ENCODE data around the gene NBEA. TPM values are rescaled to one million over a fixed set of nuclear protein-coding genes. Genes with fewer than 3 reads are reported as not detected.
"Not testable (repeated sequence)": the region's sequence is repeated elsewhere in the genome, so short reads cannot be mapped to it uniquely, and the experiment has no call there.

Gene NBEA
- total RNA-seq, 5 donors from 2014 or later (not counting 1 experiment from before 2014, with no cell fraction given) = 1.3 to 8.7 (median 3.7) TPM

DNA sequence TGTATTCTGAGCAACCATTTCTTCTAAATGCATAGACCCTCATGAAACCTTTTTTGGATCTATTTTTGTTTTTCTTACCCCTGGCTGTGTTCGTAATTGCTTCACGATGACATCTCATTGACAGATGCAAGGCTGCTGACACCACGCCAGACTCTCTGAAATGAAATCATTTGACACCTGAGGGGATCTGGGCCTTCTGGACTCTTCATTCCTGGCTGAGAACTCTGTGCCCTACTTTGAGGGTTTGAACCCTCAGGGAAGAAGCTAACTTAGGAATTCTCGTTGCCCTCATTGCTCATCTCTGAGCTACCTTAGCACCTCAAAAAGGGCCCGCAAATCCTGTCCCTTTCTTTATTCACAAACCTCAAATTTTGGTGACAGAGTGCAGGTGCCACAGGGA lies 40.5 kb upstream of the NBEA start:
- ChIA-PET POLR2A (no interaction called here), CTCF (no interaction called here)
- Histone ChIP-seq H3K4me1 (ENCODE audit: control insufficient read depth in 1 of 2, extremely low read depth in 1 of 2, insufficient read depth in 2 of 2, low read length in 2 of 2) (no peaks in the 10 kb centered on the region), H3K4me3 (ENCODE audit: control insufficient read depth in 1 of 2, extremely low read depth in 1 of 2, low read length in 1 of 2) (no peak overlapping the region), H3K27me3 (replicated peaks in 1 of 2; ENCODE audit: control insufficient read depth in 2 of 2, extremely low read depth in 1 of 2, insufficient read depth in 2 of 2, low read length in 1 of 2) (no peaks in the 10 kb centered on the region), H3K9me3 (no peaks in the 10 kb centered on the region), H3K36me3 (ENCODE audit: control insufficient read depth in 2 of 2, extremely low read depth in 1 of 2, insufficient read depth in 1 of 2, low read length in 1 of 2) (no peaks in the 10 kb centered on the region), H3K27ac (ENCODE audit: low read length) (no peak overlapping the region)
- WGBS (ENCODE audit: insufficient coverage) = 54% methylated on average over 4 of the region's 5 CpGs
- Mint-ChIP-seq H3K4me1 (no peaks in the 10 kb centered on the region), H3K9me3 (no peaks in the 10 kb centered on the region), H3K27ac (no peak overlapping the region), H3K36me3 (no peaks in the 10 kb centered on the region), H3K4me3 (no peak overlapping the region), H3K27me3 (peaks cover 0 to 19% of the 10 kb centered on the region in 2 donors)
- DNase-seq = no peak
- ATAC-seq (replicated peaks in 1 of 4) = no peak

- Mint-ChIP-seq H3K36me3 (no peaks in the 10 kb centered on the region), H3K4me1 (no peaks in the 10 kb centered on the region), H3K27me3 (peaks cover 7 to 20% of the 10 kb centered on the region in 2 donors), H3K27ac (no peak overlapping the region), H3K4me3 (no peak overlapping the region), H3K9me3 (peaks cover 0 to 3% (median 0%) of the 10 kb centered on the region in 3 donors)
- H3K36me3 ChIP-seq (ENCODE audit: control insufficient read depth in 2 of 2, extremely low read depth in 1 of 2, insufficient read depth in 1 of 2, low read length in 1 of 2) = no peaks in the 10 kb centered on the region
- no peaks in the 10 kb centered on the region for H3K27me3 ChIP-seq (replicated peaks in 1 of 2; ENCODE audit: control insufficient read depth in 2 of 2, extremely low read depth in 1 of 2, insufficient read depth in 2 of 2, low read length in 1 of 2)
- H3K27ac ChIP-seq (ENCODE audit: low read length) = no peak overlapping the region
- H3K4me1 ChIP-seq (ENCODE audit: control insufficient read depth in 1 of 2, extremely low read depth in 1 of 2, insufficient read depth in 2 of 2, low read length in 2 of 2) = no peaks in the 10 kb centered on the region
- H3K4me3 ChIP-seq (ENCODE audit: control insufficient read depth in 1 of 2, extremely low read depth in 1 of 2, low read length in 1 of 2) = no peak overlapping the region
- no peak for DNase-seq
- no peak for ATAC-seq (replicated peaks in 1 of 4)
- H3K9me3 ChIP-seq = no peaks in the 10 kb centered on the region
- ChIA-PET CTCF (no interaction called here), POLR2A (no interaction called here)
- no CpG with 5 or more reads among the region's 2 CpGs for WGBS (ENCODE audit: insufficient coverage)
Measured at GRCh38 chr13:34911159-34911558, 30.9 kb upstream of the NBEA start.

DNA sequence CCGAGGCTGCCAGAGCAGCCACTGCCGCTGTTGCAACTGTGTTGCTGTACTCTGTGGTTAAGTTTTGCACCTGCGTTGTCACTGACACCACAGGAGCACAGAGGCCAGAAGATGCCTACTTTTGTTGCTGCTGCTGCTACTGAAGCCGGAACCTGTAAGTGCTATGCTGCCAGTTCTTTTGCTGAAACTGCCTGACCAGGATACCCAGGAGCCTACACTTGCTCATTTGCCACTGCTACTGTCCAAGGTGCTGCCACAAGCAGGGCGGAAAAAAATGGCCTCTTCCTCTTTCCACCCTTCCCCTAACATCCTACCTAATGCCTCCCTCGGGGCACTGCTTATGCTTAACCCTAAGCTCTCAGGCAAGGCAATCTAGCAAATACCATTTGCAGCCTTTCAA lies 29.0 kb upstream of the NBEA start:
- no peaks in the 10 kb centered on the region for H3K4me1 ChIP-seq (ENCODE audit: control insufficient read depth in 1 of 2, extremely low read depth in 1 of 2, insufficient read depth in 2 of 2, low read length in 2 of 2)
- H3K36me3 ChIP-seq (ENCODE audit: control insufficient read depth in 2 of 2, extremely low read depth in 1 of 2, insufficient read depth in 1 of 2, low read length in 1 of 2) = no peaks in the 10 kb centered on the region
- peaks cover 0 to 3% (median 0%) of the 10 kb centered on the region in 3 donors for H3K9me3 Mint-ChIP-seq
- no peak overlapping the region for H3K4me3 ChIP-seq (ENCODE audit: control insufficient read depth in 1 of 2, extremely low read depth in 1 of 2, low read length in 1 of 2)
- CTCF ChIA-PET = no interaction called here
- H3K36me3 Mint-ChIP-seq = no peaks in the 10 kb centered on the region
- peaks cover 7 to 27% of the 10 kb centered on the region in 2 donors for H3K27me3 Mint-ChIP-seq
- POLR2A ChIA-PET = no interaction called here
- no peak for ATAC-seq (replicated peaks in 1 of 4)
- H3K27me3 ChIP-seq (replicated peaks in 1 of 2; ENCODE audit: control insufficient read depth in 2 of 2, extremely low read depth in 1 of 2, insufficient read depth in 2 of 2, low read length in 1 of 2) = no peaks in the 10 kb centered on the region
- no peak overlapping the region for H3K4me3 Mint-ChIP-seq
- no peak overlapping the region for H3K27ac Mint-ChIP-seq
- no peaks in the 10 kb centered on the region for H3K4me1 Mint-ChIP-seq
- no peak overlapping the region for H3K27ac ChIP-seq (ENCODE audit: low read length)
- no peaks in the 10 kb centered on the region for H3K9me3 ChIP-seq
- WGBS (ENCODE audit: insufficient coverage) = 35% methylated on average over 6 of the region's 6 CpGs
- DNase-seq = no peak

DNA sequence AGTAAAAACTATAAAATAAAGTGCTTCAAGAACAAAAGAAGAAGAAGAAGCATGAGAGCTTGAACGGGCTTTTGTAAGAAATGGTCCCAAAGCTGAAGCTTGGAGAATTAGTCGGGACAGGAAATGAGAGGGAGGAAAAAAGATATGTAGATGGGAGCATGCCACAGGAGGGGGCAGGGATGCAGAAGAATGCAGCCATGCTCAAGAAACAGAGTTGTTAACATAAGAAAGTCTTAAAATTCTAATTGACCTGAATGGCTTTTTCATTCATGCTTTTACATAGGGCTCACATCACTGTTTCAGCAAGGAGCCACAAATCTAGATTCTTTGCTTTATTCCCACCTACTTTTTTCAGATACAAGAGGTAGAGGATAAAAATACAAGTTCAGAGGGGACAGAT lies 27.7 kb upstream of the NBEA start:
- no peaks in the 10 kb centered on the region for H3K9me3 Mint-ChIP-seq
- H3K4me3 ChIP-seq (ENCODE audit: control insufficient read depth in 1 of 2, extremely low read depth in 1 of 2, low read length in 1 of 2) = no peak overlapping the region
- H3K27me3 Mint-ChIP-seq = peaks cover 1 to 23% of the 10 kb centered on the region in 2 donors
- ChIA-PET CTCF (no interaction called here), POLR2A (no interaction called here)
- no peaks in the 10 kb centered on the region for H3K9me3 ChIP-seq
- H3K27ac ChIP-seq (ENCODE audit: low read length) = no peak overlapping the region
- H3K27me3 ChIP-seq (replicated peaks in 1 of 2; ENCODE audit: control insufficient read depth in 2 of 2, extremely low read depth in 1 of 2, insufficient read depth in 2 of 2, low read length in 1 of 2) = no peaks in the 10 kb centered on the region
- H3K36me3 ChIP-seq (ENCODE audit: control insufficient read depth in 2 of 2, extremely low read depth in 1 of 2, insufficient read depth in 1 of 2, low read length in 1 of 2) = no peaks in the 10 kb centered on the region
- H3K27ac Mint-ChIP-seq = no peak overlapping the region
- H3K36me3 Mint-ChIP-seq = no peaks in the 10 kb centered on the region
- WGBS (ENCODE audit: insufficient coverage) = 0% methylated on average over 2 of the region's 2 CpGs
- H3K4me1 ChIP-seq (ENCODE audit: control insufficient read depth in 1 of 2, extremely low read depth in 1 of 2, insufficient read depth in 2 of 2, low read length in 2 of 2) = no peaks in the 10 kb centered on the region
- ATAC-seq (replicated peaks in 1 of 4) = no peak
- no peak for DNase-seq
- H3K4me3 Mint-ChIP-seq = no peak overlapping the region
- no peaks in the 10 kb centered on the region for H3K4me1 Mint-ChIP-seq

DNA sequence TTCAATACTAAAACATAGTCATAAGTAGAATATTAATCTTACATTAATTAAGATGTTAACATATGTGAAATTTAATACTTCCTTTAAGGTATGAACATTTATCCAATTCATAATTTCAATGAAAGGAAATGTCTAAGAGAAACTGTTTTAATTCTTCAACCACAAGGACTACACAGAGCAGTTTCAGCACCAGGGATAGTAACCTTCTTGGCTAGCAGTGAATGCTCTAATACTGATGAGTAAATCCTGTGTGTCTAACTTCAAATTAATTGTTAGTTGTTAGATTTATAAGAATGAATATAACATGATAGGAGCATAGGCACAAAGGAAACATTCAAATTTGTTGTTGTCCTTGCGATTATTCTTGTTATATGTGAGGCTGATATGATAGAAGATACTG lies 15.6 kb upstream of the NBEA start:
- no peak for DNase-seq
- ChIA-PET POLR2A (no interaction called here), CTCF (no interaction called here)
- Mint-ChIP-seq H3K36me3 (no peaks in the 10 kb centered on the region), H3K4me1 (no peaks in the 10 kb centered on the region), H3K9me3 (peaks cover 0 to 4% (median 3%) of the 10 kb centered on the region in 3 donors), H3K27me3 (peaks cover 6 to 17% of the 10 kb centered on the region in 2 donors), H3K27ac (no peak overlapping the region), H3K4me3 (no peak overlapping the region)
- Histone ChIP-seq H3K27me3 (replicated peaks in 1 of 2; ENCODE audit: control insufficient read depth in 2 of 2, extremely low read depth in 1 of 2, insufficient read depth in 2 of 2, low read length in 1 of 2) (no peaks in the 10 kb centered on the region), H3K9me3 (no peaks in the 10 kb centered on the region), H3K36me3 (ENCODE audit: control insufficient read depth in 2 of 2, extremely low read depth in 1 of 2, insufficient read depth in 1 of 2, low read length in 1 of 2) (no peaks in the 10 kb centered on the region), H3K27ac (ENCODE audit: low read length) (no peak overlapping the region), H3K4me1 (ENCODE audit: control insufficient read depth in 1 of 2, extremely low read depth in 1 of 2, insufficient read depth in 2 of 2, low read length in 2 of 2) (no peaks in the 10 kb centered on the region), H3K4me3 (ENCODE audit: control insufficient read depth in 1 of 2, extremely low read depth in 1 of 2, low read length in 1 of 2) (no peak overlapping the region)
- ATAC-seq (replicated peaks in 1 of 4) = no peak
- no CpG with 5 or more reads among the region's 1 CpG for WGBS (ENCODE audit: insufficient coverage)

GRCh38 chr13:34928676-34929075 lies 13.4 kb upstream of the NBEA start:
- H3K9me3 Mint-ChIP-seq; POLR2A ChIA-PET; H3K36me3 ChIP-seq (ENCODE audit: control insufficient read depth in 2 of 2, extremely low read depth in 1 of 2, insufficient read depth in 1 of 2, low read length in 1 of 2); H3K9me3 ChIP-seq; H3K27ac Mint-ChIP-seq; H3K4me3 ChIP-seq (ENCODE audit: control insufficient read depth in 1 of 2, extremely low read depth in 1 of 2, low read length in 1 of 2); H3K4me3 Mint-ChIP-seq; H3K4me1 Mint-ChIP-seq; CTCF ChIA-PET; H3K27me3 ChIP-seq (replicated peaks in 1 of 2; ENCODE audit: control insufficient read depth in 2 of 2, extremely low read depth in 1 of 2, insufficient read depth in 2 of 2, low read length in 1 of 2); H3K36me3 Mint-ChIP-seq; ATAC-seq (replicated peaks in 1 of 4); H3K27ac ChIP-seq (ENCODE audit: low read length); H3K4me1 ChIP-seq (ENCODE audit: control insufficient read depth in 1 of 2, extremely low read depth in 1 of 2, insufficient read depth in 2 of 2, low read length in 2 of 2); DNase-seq: not testable (repeated sequence)
- WGBS (ENCODE audit: insufficient coverage) = 90% methylated on average over 1 of the region's 1 CpG
- peaks cover 8 to 21% of the 10 kb centered on the region in 2 donors for H3K27me3 Mint-ChIP-seq

GRCh38 chr13:34931572-34931971 lies 10.5 kb upstream of the NBEA start:
- no peak for ATAC-seq (replicated peaks in 1 of 4)
- peaks cover 0 to 8% (median 4%) of the 10 kb centered on the region in 3 donors for H3K9me3 Mint-ChIP-seq
- H3K27ac ChIP-seq (ENCODE audit: low read length) = no peak overlapping the region
- H3K4me3 ChIP-seq (ENCODE audit: control insufficient read depth in 1 of 2, extremely low read depth in 1 of 2, low read length in 1 of 2) = no peak overlapping the region
- no CpG with 5 or more reads among the region's 6 CpGs for WGBS (ENCODE audit: insufficient coverage)
- H3K4me1 Mint-ChIP-seq = no peaks in the 10 kb centered on the region
- peaks cover 6 to 32% of the 10 kb centered on the region in 2 donors for H3K27me3 Mint-ChIP-seq
- no peaks in the 10 kb centered on the region for H3K4me1 ChIP-seq (ENCODE audit: control insufficient read depth in 1 of 2, extremely low read depth in 1 of 2, insufficient read depth in 2 of 2, low read length in 2 of 2)
- H3K27me3 ChIP-seq (replicated peaks in 1 of 2; ENCODE audit: control insufficient read depth in 2 of 2, extremely low read depth in 1 of 2, insufficient read depth in 2 of 2, low read length in 1 of 2) = peaks cover 0 to 2% of the 10 kb centered on the region in 2 experiments
- ChIA-PET POLR2A (no interaction called here), CTCF (no interaction called here)
- no peaks in the 10 kb centered on the region for H3K36me3 ChIP-seq (ENCODE audit: control insufficient read depth in 2 of 2, extremely low read depth in 1 of 2, insufficient read depth in 1 of 2, low read length in 1 of 2)
- no peak overlapping the region for H3K4me3 Mint-ChIP-seq
- no peaks in the 10 kb centered on the region for H3K36me3 Mint-ChIP-seq
- no peak for DNase-seq
- H3K9me3 ChIP-seq = no peaks in the 10 kb centered on the region
- H3K27ac Mint-ChIP-seq = no peak overlapping the region
